Mucosa of descending colon (tissue), 3 donors: ENCODE measurements around the gene HEXIM1. TPM values are rescaled to one million over a fixed set of nuclear protein-coding genes. Genes with fewer than 3 reads are reported as not detected.

ENCODE experiments used
- ATAC-seq: fragments of 200-7000 bp; cut with Tn5 transposase; one replicate; pipeline ENCODE4 v1.9.1; 2020; ENCODE audit warnings: mild to moderate bottlenecking, moderate library complexity
- DNase-seq, 3 donors: peaks; one replicate each; pipeline ENCODE4 v3.0.0-alpha.2; 2020
- H3K36me3 ChIP-seq: fragments of 200-600 bp; one replicate; pipeline ENCODE4 v1.8.0; 2021; ENCODE audit warnings: low read depth, mild to moderate bottlenecking
- H3K4me1 ChIP-seq: fragments of 200-600 bp; one replicate; pipeline ENCODE4 v1.8.0; 2021; ENCODE audit warnings: low read depth, mild to moderate bottlenecking
- H3K4me3 ChIP-seq: fragments of 200-600 bp; one replicate; pipeline ENCODE4 v1.8.0; 2021; ENCODE audit warnings: mild to moderate bottlenecking
- H3K9me3 ChIP-seq: fragments of 200-600 bp; one replicate; pipeline ENCODE4 v1.8.0; 2021; ENCODE audit warnings: mild to moderate bottlenecking
- CTCF ChIP-seq: fragments of 200-600 bp; IDR thresholded peaks from one replicate; pipeline ENCODE4 v1.8.0; 2022; ENCODE audit warnings: antibody characterized with exemption, mild to moderate bottlenecking
- intact Hi-C, 2 donors: fragments of 100-400 bp; cut with DNase I in 1 of 2; cut with micrococcal nuclease in 1 of 2; formaldehyde crosslinking; loops; one replicate each; pipeline versions ENCODE4 v1.11.0 to v1.11.1; 2022; cut with DNase I, micrococcal nuclease
- total RNA-seq, 3 donors: library from RNA; stranded (reverse); fragmentation: NEBNext Ultra II Directional in 2 of 3; extraction: Animal tissue kit (Norgen Biotek cat#: 25700) in 2 of 3; gene quantifications; one replicate each; pipeline versions ENCODE4 v1.2.1 to v1.2.4, GENCODE V29; 2021 to 2023
- donor health status: DM: no; HTN: no; CAD: no; lungs with moderate emphysema.
- donor health status: DM: no; HTN: no; CAD: no.
- donor health status: DM: no; HTN: yes; CAD: no.

The HEXIM1 gene
- total RNA-seq, 3 donors from 2014 or later, result 36.7 to 98.2 (median 37.0) TPM

- ATAC-seq (no peak), DNase-seq (no peak)
- H3K4me1 ChIP-seq, result peaks cover 36% of the 10 kb centered on the region
- H3K4me3 ChIP-seq, result no peak overlapping the region
- no peaks in the 10 kb centered on the region for H3K9me3 ChIP-seq
- TF ChIP-seq CTCF, result no peak
- intact Hi-C loops, result no loop called here
- no peaks in the 10 kb centered on the region for H3K36me3 ChIP-seq
Measured at GRCh38 chr17:45175759-45176115, 27.5 kb downstream of the HEXIM1 start.

GRCh38 chr17:45177563-45177962 is 29.3 kb downstream of the HEXIM1 start:
- no peak overlapping the region for H3K4me3 ChIP-seq
- no peaks in the 10 kb centered on the region for H3K36me3 ChIP-seq
- DNase-seq (no peak), ATAC-seq (no peak)
- intact Hi-C loops, result no loop called here
- H3K9me3 ChIP-seq, result no peaks in the 10 kb centered on the region
- no peak for TF ChIP-seq CTCF
- H3K4me1 ChIP-seq, result peaks cover 18% of the 10 kb centered on the region

- no peaks in the 10 kb centered on the region for H3K4me1 ChIP-seq
- no peak for TF ChIP-seq CTCF
- H3K4me3 ChIP-seq, result no peak overlapping the region
- no peaks in the 10 kb centered on the region for H3K36me3 ChIP-seq
- no peak for ATAC-seq
- DNase-seq, result no peak
- intact Hi-C loops, result no loop called here
- no peaks in the 10 kb centered on the region for H3K9me3 ChIP-seq
Measured at GRCh38 chr17:45184144-45184543, 35.9 kb downstream of the HEXIM1 start.

- Histone ChIP-seq H3K36me3 (no peaks in the 10 kb centered on the region), H3K4me3 (no peak overlapping the region), H3K9me3 (no peaks in the 10 kb centered on the region), H3K4me1 (no peaks in the 10 kb centered on the region)
- TF ChIP-seq CTCF, result no peak
- no peak for DNase-seq
- no peak for ATAC-seq
- intact Hi-C loops, result no loop called here
Measured at GRCh38 chr17:45186801-45187354, 38.6 kb downstream of the HEXIM1 start.

GRCh38 chr17:45189009-45189408 is 40.7 kb downstream of the HEXIM1 start:
- DNase-seq (no peak), ATAC-seq (no peak)
- H3K9me3 ChIP-seq, result no peaks in the 10 kb centered on the region
- no peak for TF ChIP-seq CTCF
- H3K36me3 ChIP-seq, result no peaks in the 10 kb centered on the region
- H3K4me3 ChIP-seq, result no peak overlapping the region
- intact Hi-C loops, result no loop called here
- no peaks in the 10 kb centered on the region for H3K4me1 ChIP-seq
